AG04449 (cell line): ENCODE results near the gene LIG1.

Source experiments
- CTCF ChIA-PET: fragments of 350-600 bp; formaldehyde crosslinking; extraction: SDS; loops from one replicate; lab custom pipeline; 2021; ENCODE audit warnings: antibody characterized with exemption; lab: Yijun Ruan, JAX
- POLR2A ChIA-PET: fragments of 400-600, 350-600 bp; formaldehyde crosslinking; extraction: SDS; loops from one replicate; lab custom pipeline; 2020; ENCODE audit warnings: antibody characterized with exemption, inconsistent platforms; lab: Yijun Ruan, JAX
- DNase-seq: peaks from one replicate; pipeline ENCODE4 v3.0.0-alpha.2; 2010; ENCODE audit warnings: low read depth, low spot score
- H3K4me3 ChIP-seq: 2 replicates; pipeline ENCODE4 v1.5.1; 2011; ENCODE audit warnings: low read depth, mild to moderate bottlenecking, control low read depth, low read length
- TF ChIP-seq, protein P1 (sequence below): IDR thresholded peaks from one replicate; pipeline ENCODE4 v1.5.1; 2011; ENCODE audit warnings: mild to moderate bottlenecking, moderate library complexity, low read length, control low read depth, inconsistent platforms; ENCODE audit not compliant: insufficient read depth; ENCODE audit errors: missing control alignments

Gene LIG1

GRCh38 chr19:48186541-48186991 lies 16.4 kb upstream of the LIG1 start:
- no peak for DNase-seq
- POLR2A ChIA-PET: no interaction called here
- H3K4me3 ChIP-seq: no peak overlapping the region

DNA sequence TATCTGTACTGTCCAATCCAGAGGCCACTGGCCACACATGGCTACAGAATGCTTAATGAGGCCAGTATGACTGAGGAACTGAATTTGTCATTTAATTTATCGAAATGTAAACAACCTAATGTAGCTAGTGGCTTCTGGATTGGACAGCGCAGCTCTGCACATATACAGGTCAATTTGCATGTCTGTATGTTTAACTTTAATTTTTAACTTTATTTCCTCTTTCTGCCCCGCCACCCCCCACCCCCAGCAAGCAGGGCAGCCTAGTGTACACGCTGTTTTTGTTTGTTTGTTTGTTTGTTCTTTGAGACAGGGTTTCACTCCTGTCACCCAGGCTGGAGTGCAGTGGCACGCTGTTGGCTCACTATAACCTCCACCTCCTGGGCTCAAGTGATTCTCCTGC lies 15.9 kb upstream of the LIG1 start:
- ChIA-PET CTCF (interaction anchor here (1.3 to 1.4 kb wide), 2 partner anchors 11 to 222 kb away, joined by 3 to 4 read pairs; no protein-coding TSS in a partner anchor), POLR2A (no interaction called here)
- H3K4me3 ChIP-seq: no peak overlapping the region

More at GRCh38 chr19:48186541-48186991, 16.4 kb upstream of the LIG1 start:
- TF ChIP-seq, protein P1, sequence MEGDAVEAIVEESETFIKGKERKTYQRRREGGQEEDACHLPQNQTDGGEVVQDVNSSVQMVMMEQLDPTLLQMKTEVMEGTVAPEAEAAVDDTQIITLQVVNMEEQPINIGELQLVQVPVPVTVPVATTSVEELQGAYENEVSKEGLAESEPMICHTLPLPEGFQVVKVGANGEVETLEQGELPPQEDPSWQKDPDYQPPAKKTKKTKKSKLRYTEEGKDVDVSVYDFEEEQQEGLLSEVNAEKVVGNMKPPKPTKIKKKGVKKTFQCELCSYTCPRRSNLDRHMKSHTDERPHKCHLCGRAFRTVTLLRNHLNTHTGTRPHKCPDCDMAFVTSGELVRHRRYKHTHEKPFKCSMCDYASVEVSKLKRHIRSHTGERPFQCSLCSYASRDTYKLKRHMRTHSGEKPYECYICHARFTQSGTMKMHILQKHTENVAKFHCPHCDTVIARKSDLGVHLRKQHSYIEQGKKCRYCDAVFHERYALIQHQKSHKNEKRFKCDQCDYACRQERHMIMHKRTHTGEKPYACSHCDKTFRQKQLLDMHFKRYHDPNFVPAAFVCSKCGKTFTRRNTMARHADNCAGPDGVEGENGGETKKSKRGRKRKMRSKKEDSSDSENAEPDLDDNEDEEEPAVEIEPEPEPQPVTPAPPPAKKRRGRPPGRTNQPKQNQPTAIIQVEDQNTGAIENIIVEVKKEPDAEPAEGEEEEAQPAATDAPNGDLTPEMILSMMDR: no peak
- CTCF ChIA-PET: interaction anchor here (1.4 kb wide), 1 partner anchor 223 kb away, joined by 4 read pairs; no protein-coding TSS in a partner anchor

DNA sequence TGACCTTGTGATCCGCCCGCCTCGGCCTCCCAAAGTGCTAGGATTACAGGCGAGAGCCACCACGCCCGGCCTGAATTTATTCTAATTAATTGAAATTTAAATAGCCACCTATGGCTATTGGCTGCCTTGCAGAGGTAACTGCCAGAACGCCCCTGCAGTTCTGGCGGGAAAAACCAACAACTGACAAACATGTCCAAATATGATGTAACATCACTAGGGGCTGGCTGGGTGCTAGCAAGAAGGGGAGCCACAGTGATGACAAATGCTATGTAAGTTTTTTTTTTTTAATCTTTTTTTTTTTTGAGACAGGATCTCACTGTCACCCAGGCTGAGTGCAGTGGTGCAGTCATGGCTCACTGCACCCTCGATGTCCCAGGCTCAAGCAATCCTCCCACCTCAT lies 13.2 kb upstream of the LIG1 start:
- TF ChIP-seq, protein P1: no peak
- H3K4me3 ChIP-seq: no peak overlapping the region
- no peak for DNase-seq
- ChIA-PET POLR2A (no interaction called here), CTCF (interaction anchor here (1.2 kb wide), 1 partner anchor 9 kb away, joined by 3 read pairs; no protein-coding TSS in a partner anchor)

More for the DNA sequence above, 15.9 kb upstream of the LIG1 start:
- no peak for DNase-seq
- TF ChIP-seq, protein P1: no peak

DNA sequence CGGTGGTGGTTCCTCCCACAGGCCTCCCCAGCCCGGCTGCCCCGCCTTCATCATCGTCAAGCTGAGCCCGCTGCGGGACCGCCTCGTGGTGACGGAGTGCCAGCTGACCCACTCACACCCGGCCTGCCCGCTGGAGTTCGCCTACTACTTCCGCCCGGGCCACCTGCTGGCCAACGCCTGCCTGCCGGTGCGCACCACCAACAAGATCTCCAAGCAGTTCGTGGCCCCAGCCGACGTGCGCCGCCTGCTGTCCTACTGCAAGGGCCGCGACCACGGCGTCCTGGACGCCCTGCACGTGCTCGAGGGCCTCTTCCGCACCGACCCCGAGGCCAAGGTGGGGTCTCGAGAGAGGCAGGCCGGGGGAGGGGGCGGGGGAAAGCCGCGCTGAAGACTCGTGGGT lies 12.3 kb upstream of the LIG1 start:
- POLR2A ChIA-PET: no interaction called here
- no peak for DNase-seq
- CTCF ChIA-PET: no interaction called here
- H3K4me3 ChIP-seq: no peak overlapping the region
- TF ChIP-seq, protein P1: no peak

DNA sequence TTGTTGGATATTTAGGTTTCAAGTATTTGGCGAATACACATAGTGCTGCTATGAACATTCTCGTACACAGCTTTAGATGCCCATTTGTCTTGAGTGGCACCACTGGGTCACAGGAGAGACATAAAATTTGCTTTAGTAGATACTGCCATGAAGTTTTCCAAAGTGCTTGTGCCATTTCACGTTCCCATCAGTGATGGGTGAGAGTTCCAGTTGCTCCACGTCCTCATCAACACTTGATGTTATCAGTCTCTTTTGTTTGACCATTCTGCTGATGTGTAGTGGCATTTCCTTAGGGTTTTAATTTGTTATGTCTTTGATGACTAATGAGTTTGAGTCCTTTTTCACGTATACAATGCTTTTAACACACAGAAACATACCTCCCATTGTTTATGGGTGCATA lies 11.4 kb upstream of the LIG1 start:
- no peak overlapping the region for H3K4me3 ChIP-seq
- ChIA-PET CTCF (no interaction called here), POLR2A (no interaction called here)
- no peak for DNase-seq
- TF ChIP-seq, protein P1: no peak

DNA sequence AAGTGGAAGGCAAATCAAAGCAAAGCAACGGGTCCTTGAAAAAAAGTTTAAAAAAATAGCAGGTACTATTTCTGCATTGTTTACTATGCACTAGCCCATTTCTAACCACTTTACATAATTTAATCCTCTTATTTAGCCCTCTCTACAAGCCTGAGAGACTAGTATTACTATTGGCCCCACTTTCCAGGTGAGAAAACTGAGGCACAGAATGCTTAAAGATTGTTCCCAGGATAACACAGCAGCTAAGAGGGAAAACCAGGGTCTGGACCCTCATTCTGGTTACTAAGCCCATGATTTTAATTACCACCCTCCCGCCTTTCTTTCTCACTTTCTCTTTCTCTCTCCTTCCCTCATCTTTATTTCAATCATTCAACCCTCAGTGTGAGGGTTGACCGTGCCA lies 6.1 kb upstream of the LIG1 start:
- no peak for DNase-seq
- TF ChIP-seq, protein P1: no peak
- ChIA-PET CTCF (no interaction called here), POLR2A (no interaction called here)
- no peak overlapping the region for H3K4me3 ChIP-seq
